Activated CD4-positive, alpha-beta T cell treated with anti-CD3 and anti-CD28 coated beads for 24 hours (primary cell): ENCODE measurements around the gene LAMC1.

Source experiments
- DNase-seq, 2 donors: peaks; one replicate each; pipeline ENCODE4 v3.0.0-alpha.2; 2020; ENCODE audit warnings: low read depth in 2 of 2

The LAMC1 gene

GRCh38 chr1:183106746-183107145 lies 83.5 kb downstream of the LAMC1 start:
- no peak for DNase-seq

- DNase-seq: no peak
These were observed 87.2 kb downstream of the LAMC1 start for GRCh38 chr1:183110326-183110880.

GRCh38 chr1:183114441-183114840 lies 91.2 kb downstream of the LAMC1 start:
- no peak for DNase-seq

DNA sequence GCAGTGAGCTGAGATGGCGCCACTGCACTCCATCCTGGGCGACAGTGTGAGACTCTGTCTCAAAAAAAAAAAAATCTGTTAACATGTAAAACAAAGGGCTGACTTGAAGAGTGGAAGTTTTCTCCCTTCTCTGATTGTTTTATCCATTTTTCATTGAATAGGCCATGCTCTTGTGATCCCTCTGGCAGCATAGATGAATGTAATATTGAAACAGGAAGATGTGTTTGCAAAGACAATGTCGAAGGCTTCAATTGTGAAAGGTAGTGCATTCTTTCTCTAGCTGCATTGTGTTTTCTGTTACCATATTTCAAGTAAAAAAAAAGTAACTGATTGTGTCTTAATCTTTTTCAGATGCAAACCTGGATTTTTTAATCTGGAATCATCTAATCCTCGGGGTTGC lies 93.2 kb downstream of the LAMC1 start:
- no peak for DNase-seq

- DNase-seq: no peak
These were observed 98.4 kb downstream of the LAMC1 start for GRCh38 chr1:183121609-183122008.

- DNase-seq: no peak
These were observed 101.0 kb downstream of the LAMC1 start for GRCh38 chr1:183124259-183124658.

- DNase-seq: no peak
These were observed 102.2 kb downstream of the LAMC1 start for GRCh38 chr1:183125279-183125999.

DNA sequence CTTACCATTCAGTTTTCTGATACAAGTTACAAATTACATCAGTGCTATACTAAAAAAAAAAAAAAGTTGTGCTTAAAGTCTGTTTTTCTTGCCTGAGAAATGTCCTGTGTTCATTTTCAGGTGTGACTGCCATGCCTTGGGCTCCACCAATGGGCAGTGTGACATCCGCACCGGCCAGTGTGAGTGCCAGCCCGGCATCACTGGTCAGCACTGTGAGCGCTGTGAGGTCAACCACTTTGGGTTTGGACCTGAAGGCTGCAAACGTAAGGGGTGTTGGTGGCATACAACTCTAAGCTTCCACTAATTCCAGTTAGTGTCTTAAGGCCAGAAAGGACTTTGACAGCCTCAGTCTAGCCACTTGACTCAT lies 102.8 kb downstream of the LAMC1 start:
- no peak for DNase-seq

DNA sequence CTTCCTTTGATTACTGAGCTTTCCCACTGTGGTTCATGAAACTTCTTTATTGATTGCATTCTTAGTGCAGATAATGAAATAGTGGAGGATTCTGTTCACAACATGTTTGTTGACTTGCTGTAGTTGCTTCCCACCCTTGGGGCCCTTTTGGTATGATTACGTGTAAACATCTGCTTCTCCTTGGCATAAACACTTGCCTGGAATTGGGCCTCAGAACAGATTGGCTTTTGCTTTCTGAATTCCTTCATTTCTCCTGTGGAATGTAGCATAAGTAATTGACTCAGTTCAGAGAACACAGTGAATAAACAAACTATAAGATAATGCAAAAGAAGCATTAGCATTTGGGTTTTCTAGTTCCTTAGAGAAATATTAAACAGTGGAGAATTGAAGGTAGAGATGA lies 103.3 kb downstream of the LAMC1 start:
- DNase-seq: no peak

- DNase-seq: no peak
These were observed 106.9 kb downstream of the LAMC1 start for GRCh38 chr1:183129921-183130690.

- DNase-seq: no peak
These were observed 107.9 kb downstream of the LAMC1 start for GRCh38 chr1:183131166-183131565.

- DNase-seq: no peak
These were observed 112.1 kb downstream of the LAMC1 start for GRCh38 chr1:183135336-183135735.

DNA sequence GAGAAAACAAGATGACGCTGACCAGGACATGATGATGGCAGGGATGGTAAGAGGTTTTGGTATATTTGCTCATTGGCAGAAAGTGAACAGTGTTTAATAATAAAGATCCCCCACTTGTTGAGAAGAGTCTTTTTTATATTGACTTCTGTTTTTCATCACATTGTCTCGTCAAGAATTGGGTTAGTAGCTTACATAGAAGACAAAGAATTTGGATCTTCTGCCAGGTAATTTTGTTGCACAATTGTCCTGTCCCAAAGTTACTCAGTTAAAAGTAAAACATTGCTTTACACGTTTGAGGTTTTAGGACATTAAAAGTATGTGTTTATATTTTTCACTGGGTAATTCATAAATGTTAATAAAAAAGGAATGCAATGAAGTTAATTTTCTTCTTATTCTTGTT lies 114.6 kb downstream of the LAMC1 start:
- no peak for DNase-seq

DNA sequence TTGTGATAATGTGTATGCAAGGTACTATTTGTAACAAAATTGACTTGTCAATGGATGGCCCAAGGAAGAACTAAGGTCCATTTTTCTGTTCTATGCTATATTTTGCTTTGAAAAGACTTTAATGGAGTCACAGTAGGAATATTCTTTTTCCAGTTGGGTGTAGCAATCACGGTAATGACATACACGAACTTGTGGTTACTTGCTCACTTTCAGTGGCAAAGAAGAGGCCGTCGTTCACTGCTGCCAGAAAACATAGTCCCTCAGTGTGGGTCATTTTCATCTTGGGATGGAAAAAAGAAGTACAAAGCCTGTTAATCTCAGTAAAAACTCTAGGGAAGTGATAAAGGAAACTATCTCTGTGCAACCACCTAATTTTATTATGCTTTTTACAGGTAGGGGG lies 115.1 kb downstream of the LAMC1 start:
- no peak for DNase-seq

DNA sequence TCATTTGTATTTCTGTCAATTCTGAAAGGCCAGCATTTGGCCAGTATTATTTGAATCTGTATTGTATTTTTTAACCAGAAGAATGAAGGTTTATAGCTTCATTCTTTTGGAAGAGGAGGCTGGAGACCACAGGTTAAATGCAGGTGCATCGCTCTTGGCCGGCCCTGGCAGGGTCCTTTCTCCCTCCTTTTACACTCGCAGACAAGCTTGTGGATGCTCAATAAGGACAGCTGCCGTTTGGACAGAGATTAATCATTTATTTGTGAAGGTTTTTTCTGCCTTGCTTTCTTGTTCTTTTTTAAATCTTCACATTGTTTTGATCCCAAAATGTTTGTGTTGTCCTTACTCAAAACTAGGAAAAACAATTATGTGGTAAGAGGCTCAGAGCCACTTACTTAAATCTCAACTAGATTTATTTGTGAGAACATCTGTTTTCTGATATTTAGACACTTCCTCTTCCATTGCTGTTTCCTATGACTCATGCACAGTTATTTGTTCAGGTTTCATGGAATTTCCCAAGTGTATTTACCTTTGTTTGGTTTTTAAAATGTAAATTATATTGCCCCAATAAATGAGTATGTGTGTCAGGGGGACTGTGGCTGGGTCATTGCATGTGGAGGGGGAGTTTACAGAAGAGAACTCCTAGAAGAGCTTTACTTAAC lies 116.2 kb downstream of the LAMC1 start:
- no peak for DNase-seq

- DNase-seq: no peak
These were observed 117.4 kb downstream of the LAMC1 start for GRCh38 chr1:183140633-183141032.

GRCh38 chr1:183142171-183142570 lies 119.0 kb downstream of the LAMC1 start:
- DNase-seq: no peak

DNA sequence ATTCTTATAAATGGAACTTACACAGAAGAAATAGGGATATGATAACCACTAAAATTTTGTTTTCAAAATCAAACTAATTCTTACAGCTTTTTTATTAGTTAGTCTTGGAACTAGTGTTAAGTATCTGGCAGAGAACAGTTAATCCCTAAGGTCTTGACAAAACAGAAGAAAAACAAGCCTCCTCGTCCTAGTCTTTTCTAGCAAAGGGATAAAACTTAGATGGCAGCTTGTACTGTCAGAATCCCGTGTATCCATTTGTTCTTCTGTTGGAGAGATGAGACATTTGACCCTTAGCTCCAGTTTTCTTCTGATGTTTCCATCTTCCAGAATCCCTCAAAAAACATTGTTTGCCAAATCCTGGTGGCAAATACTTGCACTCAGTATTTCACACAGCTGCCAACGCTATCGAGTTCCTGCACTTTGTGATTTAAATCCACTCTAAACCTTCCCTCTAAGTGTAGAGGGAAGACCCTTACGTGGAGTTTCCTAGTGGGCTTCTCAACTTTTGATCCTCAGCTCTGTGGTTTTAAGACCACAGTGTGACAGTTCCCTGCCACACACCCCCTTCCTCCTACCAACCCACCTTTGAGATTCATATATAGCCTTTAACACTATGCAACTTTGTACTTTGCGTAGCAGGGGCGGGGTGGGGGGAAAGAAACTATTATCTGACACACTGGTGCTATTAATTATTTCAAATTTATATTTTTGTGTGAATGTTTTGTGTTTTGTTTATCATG lies 120.5 kb downstream of the LAMC1 start:
- DNase-seq: no peak

- DNase-seq: no peak
These were observed 121.5 kb downstream of the LAMC1 start for GRCh38 chr1:183144752-183145151.

- no peak for DNase-seq
These were observed 124.5 kb downstream of the LAMC1 start for GRCh38 chr1:183147735-183148134.

DNA sequence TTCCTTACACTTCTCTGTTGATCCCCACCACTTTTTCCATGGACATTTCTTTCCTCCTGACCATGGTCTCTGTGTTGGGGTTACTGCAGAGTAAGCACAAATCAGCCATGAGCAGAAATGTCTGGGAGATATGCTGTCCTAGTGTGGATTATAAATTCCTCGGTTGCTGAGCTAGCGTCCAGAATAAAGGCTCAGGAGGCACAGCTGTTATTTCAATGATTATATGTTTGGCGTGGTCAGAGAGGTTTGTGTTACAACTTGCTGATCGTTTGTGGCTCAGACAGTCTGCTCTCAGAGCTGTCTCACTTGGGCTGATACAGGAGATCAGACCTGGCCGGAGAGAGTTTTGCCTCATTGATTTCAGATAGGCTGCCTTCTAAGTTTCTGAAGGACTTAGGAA lies 125.4 kb downstream of the LAMC1 start:
- DNase-seq: no peak

DNA sequence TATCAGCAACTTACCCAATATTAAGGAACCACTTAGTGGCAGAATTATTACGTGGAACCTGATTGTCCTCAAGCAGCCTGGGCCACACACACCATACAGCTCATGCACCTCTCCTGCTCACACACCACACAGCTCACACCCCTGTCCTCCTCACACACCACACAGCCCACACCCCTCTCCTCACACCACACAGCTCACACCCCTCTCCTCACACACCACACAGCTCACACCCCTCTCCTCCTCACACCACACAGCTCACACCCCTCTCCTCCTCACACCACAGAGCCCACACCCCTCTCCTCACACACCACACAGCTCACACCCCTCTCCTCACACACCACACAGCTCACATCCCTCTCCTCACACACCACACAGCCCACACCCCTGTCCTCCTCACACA lies 126.1 kb downstream of the LAMC1 start:
- DNase-seq: no peak
